ENCODE data around the gene NSD1.

GRCh38 chr5:177169271-177169670, 35.7 kb downstream of the NSD1 start:
- TF ChIP-seq POLR2A (IDR thresholded peaks at IDR 0.05) (no peak), EP300 (IDR thresholded peaks at IDR 0.05) (no peak)
- TF ChIP-seq, protein P1, sequence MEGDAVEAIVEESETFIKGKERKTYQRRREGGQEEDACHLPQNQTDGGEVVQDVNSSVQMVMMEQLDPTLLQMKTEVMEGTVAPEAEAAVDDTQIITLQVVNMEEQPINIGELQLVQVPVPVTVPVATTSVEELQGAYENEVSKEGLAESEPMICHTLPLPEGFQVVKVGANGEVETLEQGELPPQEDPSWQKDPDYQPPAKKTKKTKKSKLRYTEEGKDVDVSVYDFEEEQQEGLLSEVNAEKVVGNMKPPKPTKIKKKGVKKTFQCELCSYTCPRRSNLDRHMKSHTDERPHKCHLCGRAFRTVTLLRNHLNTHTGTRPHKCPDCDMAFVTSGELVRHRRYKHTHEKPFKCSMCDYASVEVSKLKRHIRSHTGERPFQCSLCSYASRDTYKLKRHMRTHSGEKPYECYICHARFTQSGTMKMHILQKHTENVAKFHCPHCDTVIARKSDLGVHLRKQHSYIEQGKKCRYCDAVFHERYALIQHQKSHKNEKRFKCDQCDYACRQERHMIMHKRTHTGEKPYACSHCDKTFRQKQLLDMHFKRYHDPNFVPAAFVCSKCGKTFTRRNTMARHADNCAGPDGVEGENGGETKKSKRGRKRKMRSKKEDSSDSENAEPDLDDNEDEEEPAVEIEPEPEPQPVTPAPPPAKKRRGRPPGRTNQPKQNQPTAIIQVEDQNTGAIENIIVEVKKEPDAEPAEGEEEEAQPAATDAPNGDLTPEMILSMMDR (IDR thresholded peaks at IDR 0.05), result no peak

All from sigmoid colon (tissue), 4 donors.